Mammary epithelial cell (primary cell): ENCODE data around the gene DMTF1.

Source experiments
- CTCF ChIP-seq, 2 donors: IDR thresholded peaks in 1 of 2; conservative IDR thresholded peaks in 1 of 2; 2 replicates each; pipeline ENCODE4 v1.5.1; 2011 to 2012; ENCODE audit warnings: inconsistent platforms in 2 of 2, low read length in 2 of 2, mild to moderate bottlenecking in 2 of 2, control low read depth in 1 of 2, low read depth in 1 of 2; ENCODE audit not compliant: insufficient read depth in 1 of 2; ENCODE audit errors: extremely low read depth in 1 of 2
- EZH2 ChIP-seq: IDR thresholded peaks from 2 replicates; pipeline ENCODE4 v1.6.1; 2012; ENCODE audit warnings: low read length, inconsistent platforms, borderline replicate concordance

- TF ChIP-seq CTCF (conservative IDR thresholded peaks at IDR 0.05 in 1 of 2, IDR thresholded peaks at IDR 0.05 in 1 of 2; ENCODE audit: extremely low read depth in 1 of 2, insufficient read depth in 1 of 2, low read depth in 1 of 2, low read length in 2 of 2) (no peak), EZH2 (no peak)
Observed at GRCh38 chr7:87137271-87137670, 15.0 kb upstream of the DMTF1 start.
